ENCODE results near the gene CLDN3. TPM values are rescaled to one million over a fixed set of nuclear protein-coding genes. Genes with fewer than 3 reads are reported as not detected.

Gene CLDN3
- total RNA-seq, 1 experiment from 2014 or later = 51.6 TPM

DNA sequence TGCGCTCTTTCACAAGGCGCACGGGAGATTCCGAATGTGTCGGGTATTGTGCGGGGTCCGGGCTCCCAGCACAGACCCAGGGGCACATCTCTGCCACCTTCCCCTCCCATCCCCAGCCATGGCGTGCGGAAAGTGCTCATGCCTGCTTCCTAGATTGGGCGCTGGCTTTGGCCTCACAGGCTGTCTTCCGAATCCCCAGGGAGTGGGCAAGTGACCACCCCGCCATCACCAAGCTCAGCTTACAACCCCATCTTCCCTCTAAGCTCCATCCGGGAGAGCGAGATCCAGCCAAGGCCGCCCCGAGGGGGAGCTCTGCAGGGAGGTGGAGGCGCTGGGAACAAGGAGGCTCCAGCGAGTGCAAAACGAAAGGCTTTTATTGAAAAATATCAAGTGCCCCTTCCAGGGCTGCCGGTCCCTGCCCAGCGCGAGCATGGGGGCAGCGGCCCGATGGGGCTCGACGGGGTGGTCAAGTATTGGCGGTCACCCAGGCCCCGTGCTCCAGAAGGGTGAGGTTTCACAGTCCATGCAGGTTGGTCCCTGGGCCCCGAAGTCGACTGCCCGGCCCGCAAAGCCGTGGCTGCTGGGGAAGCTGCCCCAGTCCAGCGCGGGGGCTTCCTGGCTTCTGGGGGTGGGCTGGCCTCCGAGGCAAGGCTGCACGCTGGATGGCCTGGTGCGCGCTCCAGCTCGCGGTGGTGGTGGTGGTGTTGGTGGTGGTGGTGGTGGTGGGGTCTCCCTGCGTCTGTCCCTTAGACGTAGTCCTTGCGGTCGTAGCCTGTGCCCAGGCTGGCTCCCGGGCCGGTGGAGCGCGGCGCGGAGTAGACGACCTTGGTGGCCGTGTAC lies 1.2 kb downstream of the CLDN3 start:
- Histone ChIP-seq H3K9ac (ENCODE audit: low read length) (peak overlapping the region; percentile 55), H3K27ac (ENCODE audit: low read length) (no peak overlapping the region), H3K27me3 (ENCODE audit: low read length) (no peaks in the 10 kb centered on the region), H3K4me1 (ENCODE audit: insufficient read depth, low read length) (peaks cover 20% of the 10 kb centered on the region; the same call in 1 of the 2 replicates), H3K9me3 (ENCODE audit: low read length) (no peaks in the 10 kb centered on the region), H3K79me2 (ENCODE audit: low read length) (peaks cover 16% of the 10 kb centered on the region), H3F3A (ENCODE audit: low read length, unreplicated experiment) (no peaks in the 10 kb centered on the region), H4K20me1 (ENCODE audit: low read length) (no peaks in the 10 kb centered on the region), H2AFZ (ENCODE audit: low read length) (peak overlapping the region; percentile 84; the same call in 1 of the 2 replicates), H3K9me2 (replicated peaks; ENCODE audit: low read length) (no peaks in the 10 kb centered on the region), H3K4me3 (ENCODE audit: low read length) (peak overlapping the region; percentile 69), H3K4me2 (ENCODE audit: low read length) (peak overlapping the region; percentile 96), H3K36me3 (ENCODE audit: low read depth, low read length) (no peaks in the 10 kb centered on the region)
- ATAC-seq (no peak), DNase-seq (no peak)
- POLR2A ChIA-PET (ENCODE audit: unreplicated experiment) = interaction anchor here (0.6 kb wide), 1 partner anchor 86 kb away, joined by 3 read pairs; no protein-coding TSS in a partner anchor
- BruUV-seq (replicated peaks) = no TSS peak
- intact Hi-C loops (cut with micrococcal nuclease) = no loop called here
- no peak for TF ChIP-seq EZH2phosphoT487 (IDR thresholded peaks at IDR 0.05; ENCODE audit: borderline replicate concordance, low read length)
- CTCF ChIA-PET = interaction anchor here (0.6 kb wide), 1 partner anchor 132 kb away, joined by 3 read pairs; no protein-coding TSS in a partner anchor

- TF ChIP-seq, protein P1, sequence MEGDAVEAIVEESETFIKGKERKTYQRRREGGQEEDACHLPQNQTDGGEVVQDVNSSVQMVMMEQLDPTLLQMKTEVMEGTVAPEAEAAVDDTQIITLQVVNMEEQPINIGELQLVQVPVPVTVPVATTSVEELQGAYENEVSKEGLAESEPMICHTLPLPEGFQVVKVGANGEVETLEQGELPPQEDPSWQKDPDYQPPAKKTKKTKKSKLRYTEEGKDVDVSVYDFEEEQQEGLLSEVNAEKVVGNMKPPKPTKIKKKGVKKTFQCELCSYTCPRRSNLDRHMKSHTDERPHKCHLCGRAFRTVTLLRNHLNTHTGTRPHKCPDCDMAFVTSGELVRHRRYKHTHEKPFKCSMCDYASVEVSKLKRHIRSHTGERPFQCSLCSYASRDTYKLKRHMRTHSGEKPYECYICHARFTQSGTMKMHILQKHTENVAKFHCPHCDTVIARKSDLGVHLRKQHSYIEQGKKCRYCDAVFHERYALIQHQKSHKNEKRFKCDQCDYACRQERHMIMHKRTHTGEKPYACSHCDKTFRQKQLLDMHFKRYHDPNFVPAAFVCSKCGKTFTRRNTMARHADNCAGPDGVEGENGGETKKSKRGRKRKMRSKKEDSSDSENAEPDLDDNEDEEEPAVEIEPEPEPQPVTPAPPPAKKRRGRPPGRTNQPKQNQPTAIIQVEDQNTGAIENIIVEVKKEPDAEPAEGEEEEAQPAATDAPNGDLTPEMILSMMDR (conservative IDR thresholded peaks at IDR 0.05; ENCODE audit: low read depth, low read length) = no peak
- no peak for TF ChIP-seq EZH2 (IDR thresholded peaks at IDR 0.05; ENCODE audit: low read length, unreplicated experiment)
- Histone ChIP-seq H3K4me1 (ENCODE audit: insufficient read depth, low read length) (peaks cover 20% of the 10 kb centered on the region; the same call in 1 of the 2 replicates), H2AFZ (ENCODE audit: low read length) (no peak overlapping the region), H3K9ac (ENCODE audit: low read length) (no peak overlapping the region), H3K27me3 (ENCODE audit: low read length) (no peaks in the 10 kb centered on the region), H3K9me3 (ENCODE audit: low read length) (no peaks in the 10 kb centered on the region), H3K36me3 (ENCODE audit: low read depth, low read length) (no peaks in the 10 kb centered on the region), H4K20me1 (ENCODE audit: low read length) (no peaks in the 10 kb centered on the region), H3K4me3 (ENCODE audit: low read length) (no peak overlapping the region), H3K9me2 (replicated peaks; ENCODE audit: low read length) (no peaks in the 10 kb centered on the region), H3K79me2 (ENCODE audit: low read length) (peaks cover 16% of the 10 kb centered on the region), H3K27ac (ENCODE audit: low read length) (no peak overlapping the region), H3F3A (ENCODE audit: low read length, unreplicated experiment) (no peaks in the 10 kb centered on the region), H3K4me2 (ENCODE audit: low read length) (no peak overlapping the region)
- ChIA-PET POLR2A (ENCODE audit: unreplicated experiment) (no interaction called here), CTCF (no interaction called here)
- no TSS peak for BruUV-seq (replicated peaks)
- intact Hi-C loops (cut with micrococcal nuclease) = no loop called here
- ATAC-seq (no peak), DNase-seq (no peak)
Observed at GRCh38 chr7:73766556-73767229, 3.4 kb downstream of the CLDN3 start.

DNA sequence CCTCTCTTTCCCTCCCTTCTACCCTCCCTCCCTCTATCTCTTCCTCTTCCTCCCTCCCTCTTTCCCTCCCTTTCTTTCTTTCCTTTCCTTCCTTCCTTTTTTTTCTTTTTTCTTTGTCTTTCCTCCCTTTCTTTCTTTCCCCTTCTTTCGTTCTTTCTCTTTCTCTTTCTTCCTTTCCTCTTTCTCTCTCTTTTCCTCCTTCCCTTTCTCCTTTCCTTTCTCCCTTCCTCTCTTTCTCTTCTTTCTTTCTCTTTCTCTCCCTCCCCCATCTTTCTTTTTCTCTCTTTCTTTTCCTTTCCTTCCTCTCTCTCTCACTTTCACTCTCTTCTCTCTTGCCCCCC lies 7.4 kb downstream of the CLDN3 start:
- Histone ChIP-seq H3K9me2 (replicated peaks; ENCODE audit: low read length) (no peaks in the 10 kb centered on the region), H3K27ac (ENCODE audit: low read length) (no peak overlapping the region), H3K27me3 (ENCODE audit: low read length) (no peaks in the 10 kb centered on the region), H3K4me1 (ENCODE audit: insufficient read depth, low read length) (no peaks in the 10 kb centered on the region), H3K4me2 (ENCODE audit: low read length) (no peak overlapping the region), H3K9ac (ENCODE audit: low read length) (no peak overlapping the region), H4K20me1 (ENCODE audit: low read length) (no peaks in the 10 kb centered on the region), H3K4me3 (ENCODE audit: low read length) (no peak overlapping the region), H3K79me2 (ENCODE audit: low read length) (no peaks in the 10 kb centered on the region), H3F3A (ENCODE audit: low read length, unreplicated experiment) (no peaks in the 10 kb centered on the region), H2AFZ (ENCODE audit: low read length) (no peak overlapping the region), H3K9me3 (ENCODE audit: low read length) (no peaks in the 10 kb centered on the region), H3K36me3 (ENCODE audit: low read depth, low read length) (no peaks in the 10 kb centered on the region)
- no TSS peak for BruUV-seq (replicated peaks)
- DNase-seq (no peak), ATAC-seq (no peak)
- CTCF ChIA-PET = no interaction called here
- no peak for TF ChIP-seq EZH2phosphoT487 (IDR thresholded peaks at IDR 0.05; ENCODE audit: borderline replicate concordance, low read length)
- POLR2A ChIA-PET (ENCODE audit: unreplicated experiment) = no interaction called here
- intact Hi-C loops (cut with micrococcal nuclease) = no loop called here
